Right lung (tissue), 5 donors: ENCODE measurements around the gene ECT2L. TPM values are rescaled to one million over a fixed set of nuclear protein-coding genes. Genes with fewer than 3 reads are reported as not detected.
"Not testable (repeated sequence)": the region's sequence is repeated elsewhere in the genome, so short reads cannot be mapped to it uniquely, and the experiment has no call there.

Source experiments
- DNase-seq, 2 donors: peaks; one replicate each; pipeline ENCODE4 v3.0.0-alpha.2; 2013
- polyA plus RNA-seq, 5 donors: library from polyadenylated mRNA; unstranded; fragments of 120-200 nt; gene quantifications; one replicate each; pipeline versions ENCODE4 v1.2.1 to v1.2.3, GENCODE V29; 2013; ENCODE audit warnings: inconsistent platforms in 1 of 5, low replicate concordance in 1 of 5; ENCODE audit not compliant: insufficient read length in 5 of 5, insufficient read depth in 1 of 5

ECT2L gene
- polyA plus RNA-seq, 5 donors, result 0.63 to 3.3 (median 1.8) TPM

GRCh38 chr6:138926579-138926978, 130.7 kb downstream of the ECT2L start:
- no peak for DNase-seq

DNA sequence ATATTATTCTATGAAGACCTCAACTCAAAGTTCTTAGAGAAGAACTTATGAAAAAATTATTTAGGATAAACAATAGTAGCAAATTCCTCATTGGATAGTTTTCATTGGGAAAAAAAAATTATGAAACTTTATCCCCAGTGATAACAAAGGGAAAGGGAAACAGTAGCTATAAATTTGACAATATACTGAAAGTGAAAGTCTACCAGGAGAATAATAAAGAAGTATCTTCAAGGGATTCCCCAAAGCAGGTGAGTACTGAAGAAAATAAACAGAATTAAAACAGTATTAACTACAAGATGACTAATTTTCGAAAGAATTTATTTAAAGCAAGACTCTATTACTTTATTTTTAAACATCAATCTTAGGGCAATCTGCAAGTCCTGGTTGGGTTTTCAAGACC, 135.8 kb downstream of the ECT2L start:
- no peak for DNase-seq

GRCh38 chr6:138936873-138937272, 141.0 kb downstream of the ECT2L start:
- not testable (repeated sequence) for DNase-seq

DNA sequence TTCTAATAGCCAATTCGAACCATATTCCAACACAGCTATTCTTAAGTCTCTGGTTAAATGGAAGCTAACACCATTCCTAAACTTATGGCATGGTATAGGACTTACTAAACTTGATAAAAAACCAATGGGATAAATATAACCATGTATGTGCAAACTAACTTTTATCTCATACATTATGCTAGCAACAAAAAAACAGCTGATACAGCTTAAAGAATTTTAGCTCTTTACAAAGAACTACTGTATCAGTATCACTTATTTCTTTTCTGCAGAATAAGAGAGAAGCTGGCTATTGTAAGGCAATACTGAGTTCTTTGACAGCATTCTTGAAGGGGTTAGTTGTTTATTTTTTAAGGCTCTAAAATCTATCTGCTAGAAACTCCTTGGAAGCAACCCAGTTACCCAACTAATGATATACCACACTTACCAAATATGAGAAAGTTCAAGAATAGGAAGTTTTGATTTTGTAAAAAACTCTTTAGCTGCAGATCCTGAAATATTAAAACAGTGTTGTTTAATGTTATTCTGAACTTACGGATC, 147.3 kb downstream of the ECT2L start:
- DNase-seq, result no peak

DNA sequence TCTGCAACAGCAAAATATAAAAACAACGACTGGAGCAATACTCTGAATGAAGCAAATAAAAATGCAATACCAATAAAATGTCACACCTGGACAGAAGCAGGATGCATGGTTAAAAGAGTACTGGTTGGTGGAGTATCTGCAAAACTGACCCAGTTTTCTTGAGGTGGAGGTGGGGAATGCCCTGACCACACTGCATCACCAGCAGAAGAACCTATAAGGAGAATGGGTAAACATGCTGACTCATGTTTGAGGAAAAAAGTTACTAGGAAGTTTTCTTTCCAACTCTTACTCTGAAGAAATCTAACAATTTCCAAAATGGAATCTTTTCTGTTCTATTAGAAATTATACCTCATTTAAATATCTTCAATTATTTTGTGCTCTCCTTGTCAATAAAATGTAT, 148.5 kb downstream of the ECT2L start:
- DNase-seq, result no peak

- DNase-seq, result no peak
Observed at GRCh38 chr6:138945354-138945753, 149.5 kb downstream of the ECT2L start.

GRCh38 chr6:138948004-138948403, 152.1 kb downstream of the ECT2L start:
- DNase-seq, result no peak

- no peak for DNase-seq
Observed at GRCh38 chr6:138948546-138949179, 152.8 kb downstream of the ECT2L start.

- no peak for DNase-seq
Observed at GRCh38 chr6:138953451-138953850, 157.6 kb downstream of the ECT2L start.

Other genes with a start within 250 kb of the ECT2L start
- gene CCDC28A, start 22.3 kb upstream of the ECT2L start, polyA plus RNA-seq, result 10 to 100 TPM; 17.5 to 26.9 (median 19.9) TPM
- 10 to 100 TPM; 51.5 to 71.7 (median 64.9) TPM for gene REPS1, start 192.2 kb downstream of the ECT2L start, polyA plus RNA-seq
- gene ABRACL, start 232.7 kb downstream of the ECT2L start, polyA plus RNA-seq, result 10 to 100 TPM; 25.6 to 39.7 (median 28.7) TPM